Measurements from ENCODE around the gene RPS26. TPM values are rescaled to one million over a fixed set of nuclear protein-coding genes. Genes with fewer than 3 reads are reported as not detected.

RPS26 gene
- total and polyA plus RNA-seq, 8 donors, result 37.9 to 778 (median 123) TPM

- no peak for ATAC-seq
- H3K4me1 ChIP-seq, result peaks cover 0 to 25% of the 10 kb centered on the region in 2 donors
- DNase-seq, result no peak
- no peak overlapping the region for H3K4me3 ChIP-seq
- no peaks in the 10 kb centered on the region for H3K9me3 ChIP-seq
- no peaks in the 10 kb centered on the region for H3K27me3 ChIP-seq
- peaks cover 0 to 35% of the 10 kb centered on the region in 2 donors for H3K36me3 ChIP-seq
- TF ChIP-seq CTCF (IDR thresholded peaks at IDR 0.05), result no peak
- intact Hi-C loops (cut with DNase I), result no loop called here
- H3K27ac ChIP-seq, result no peak overlapping the region
Observed at GRCh38 chr12:56004211-56004610, 37.5 kb upstream of the RPS26 start.

GRCh38 chr12:56007564-56008559 is 33.9 kb upstream of the RPS26 start:
- Histone ChIP-seq H3K27me3 (no peaks in the 10 kb centered on the region), H3K36me3 (peaks cover 0 to 20% of the 10 kb centered on the region in 2 donors), H3K4me1 (peaks cover 0 to 25% of the 10 kb centered on the region in 2 donors), H3K9me3 (no peaks in the 10 kb centered on the region), H3K27ac (peak overlapping the region; percentile 78 to 83), H3K4me3 (peak overlapping the region; percentile 70 to 72)
- DNase-seq (peak; percentile 54 to 88 (median 62)), ATAC-seq (peak; percentile 92)
- intact Hi-C loops (cut with DNase I), result no loop called here
- TF ChIP-seq CTCF (IDR thresholded peaks at IDR 0.05), result no peak

- intact Hi-C loops (cut with DNase I), result no loop called here
- TF ChIP-seq CTCF (IDR thresholded peaks at IDR 0.05), result no peak
- Histone ChIP-seq H3K4me3 (no peak overlapping the region), H3K27ac (no peak overlapping the region), H3K27me3 (no peaks in the 10 kb centered on the region), H3K9me3 (no peaks in the 10 kb centered on the region), H3K36me3 (no peaks in the 10 kb centered on the region), H3K4me1 (peaks cover 0 to 25% of the 10 kb centered on the region in 2 donors)
- ATAC-seq, result no peak
- no peak for DNase-seq
Observed at GRCh38 chr12:56010111-56010570, 31.6 kb upstream of the RPS26 start.

GRCh38 chr12:56011509-56012090 is 30.1 kb upstream of the RPS26 start:
- Histone ChIP-seq H3K4me3 (no peak overlapping the region), H3K27ac (no peak overlapping the region), H3K9me3 (no peaks in the 10 kb centered on the region), H3K4me1 (peaks cover 0 to 11% of the 10 kb centered on the region in 2 donors), H3K27me3 (no peaks in the 10 kb centered on the region), H3K36me3 (no peaks in the 10 kb centered on the region)
- TF ChIP-seq CTCF (IDR thresholded peaks at IDR 0.05), result no peak
- intact Hi-C loops (cut with DNase I), result no loop called here
- ATAC-seq, result no peak
- no peak for DNase-seq

- H3K4me3 ChIP-seq, result no peak overlapping the region
- intact Hi-C loops (cut with DNase I), result no loop called here
- no peak for TF ChIP-seq CTCF (IDR thresholded peaks at IDR 0.05)
- peak overlapping the region in 1 of 2 donors; percentile 44 for H3K27ac ChIP-seq
- no peaks in the 10 kb centered on the region for H3K36me3 ChIP-seq
- no peaks in the 10 kb centered on the region for H3K9me3 ChIP-seq
- no peaks in the 10 kb centered on the region for H3K27me3 ChIP-seq
- H3K4me1 ChIP-seq, result no peaks in the 10 kb centered on the region
- ATAC-seq, result peak; percentile 10
- no peak for DNase-seq
Observed at GRCh38 chr12:56013482-56013881, 28.2 kb upstream of the RPS26 start.

Data from left lung (tissue), 10 donors.